GM12878 (cell line): ENCODE results near the gene MLF1. TPM values are rescaled to one million over a fixed set of nuclear protein-coding genes. Genes with fewer than 3 reads are reported as not detected.

Source experiments
- ATAC-seq: fragments of 200-7000 bp; cut with Tn5 transposase; 3 replicates; pipeline ENCODE4 v1.9.1; 2020; ENCODE audit warnings: mild to moderate bottlenecking, moderate library complexity
- BruUV-seq: library from RNA; stranded (reverse); fragments of 400-500 nt; replicated peaks from 2 replicates; lab custom pipeline; 2021; lab: Mats Ljungman, UMichigan
- CTCF ChIA-PET: fragments of 300-600 bp; sonication (Branson Sonifier 250); formaldehyde crosslinking; extraction: SDS; loops from one replicate; lab custom pipeline; 2021; ENCODE audit warnings: inconsistent platforms; lab: Yijun Ruan, JAX
- POLR2A ChIA-PET: fragments of 350-600 bp; formaldehyde crosslinking; extraction: SDS; loops from one replicate; lab custom pipeline; 2021; ENCODE audit warnings: inconsistent platforms; lab: Charles Lee
- RAD21 ChIA-PET: fragments of 300-600 bp; sonication (Branson Sonifier 250); formaldehyde crosslinking; loops from one replicate; lab custom pipeline; 2023; ENCODE audit warnings: antibody characterized with exemption; ENCODE audit not compliant: unreplicated experiment; lab: Charles Lee
- SMC1A ChIA-PET: fragments of 300-600 bp; sonication (Branson Sonifier 250); formaldehyde crosslinking; loops from one replicate; lab custom pipeline; 2023; ENCODE audit not compliant: unreplicated experiment, uncharacterized antibody; lab: Charles Lee
- DNase-seq: peaks from one replicate; pipeline ENCODE4 v3.0.0-alpha.2; 2011; ENCODE audit warnings: low read depth, low spot score
- FAIRE-seq: peaks from 3 replicates; lab custom pipeline; 2011; peaks lifted over from hg19 to GRCh38; lab: Jason Lieb, UNC
- H2AFZ ChIP-seq: 2 replicates; pipeline ENCODE4 v1.6.0; 2011; ENCODE audit warnings: low read depth, low read length, control low read depth; ENCODE audit not compliant: control insufficient read depth
- H3K27ac ChIP-seq: 2 replicates; pipeline ENCODE4 v1.5.1; 2011; ENCODE audit warnings: control low read depth; ENCODE audit not compliant: control insufficient read depth, insufficient read depth
- H3K27me3 ChIP-seq, 2 experiments: replicated peaks in 1 of 2; 2 replicates each; pipeline versions ENCODE4 v1.6.0 to v1.6.1; 2011; ENCODE audit warnings: low read length in 1 of 2; ENCODE audit not compliant: control insufficient read depth in 2 of 2, insufficient read depth in 2 of 2
- H3K36me3 ChIP-seq, 2 experiments: 2 replicates each; pipeline ENCODE4 v1.5.1; 2011; ENCODE audit warnings: low read length in 1 of 2; ENCODE audit not compliant: control insufficient read depth in 2 of 2, insufficient read depth in 2 of 2
- H3K4me1 ChIP-seq: 2 replicates; pipeline ENCODE4 v1.6.1; 2011; ENCODE audit warnings: mild to moderate bottlenecking, low read length, moderate library complexity, mixed read lengths; ENCODE audit not compliant: control insufficient read depth, insufficient read depth
- H3K4me2 ChIP-seq: 2 replicates; pipeline ENCODE4 v1.6.0; 2011; ENCODE audit warnings: control low read depth; ENCODE audit not compliant: control insufficient read depth, insufficient read depth
- H3K4me3 ChIP-seq: fragments of 200-600 bp; sonication (generic); 2 replicates; pipeline ENCODE4 v1.5.1; 2016
- H3K79me2 ChIP-seq: 2 replicates; pipeline ENCODE4 v1.6.0; 2011; ENCODE audit warnings: low read length; ENCODE audit not compliant: control insufficient read depth, insufficient read depth
- H3K9ac ChIP-seq: 2 replicates; pipeline ENCODE4 v1.8.0; 2011; ENCODE audit warnings: low read length, control low read depth, mixed read lengths; ENCODE audit not compliant: control insufficient read depth, insufficient read depth
- H3K9me3 ChIP-seq: replicated peaks from 3 replicates; pipeline ENCODE4 v1.5.1; 2011; ENCODE audit warnings: mild to moderate bottlenecking, low read length; ENCODE audit not compliant: control insufficient read depth, insufficient read depth
- H4K20me1 ChIP-seq: 2 replicates; pipeline ENCODE4 v1.6.0; 2011; ENCODE audit not compliant: control insufficient read depth, insufficient read depth
- ASH2L ChIP-seq: fragments of 300-600, 200-600 bp; sonication (generic); IDR thresholded peaks from 2 replicates; pipeline ENCODE4 v1.6.1; 2017; ENCODE audit warnings: low read depth, mild to moderate bottlenecking, borderline replicate concordance
- FOXM1 ChIP-seq: IDR thresholded peaks from 2 replicates; pipeline ENCODE4 v1.6.1; 2012; ENCODE audit warnings: low read depth, mild to moderate bottlenecking, inconsistent platforms, low read length, moderate library complexity
- MEF2B ChIP-seq: fragments of 450-650 bp; IDR thresholded peaks from 2 replicates; pipeline ENCODE4 v1.6.1; 2018; ENCODE audit warnings: mild to moderate bottlenecking, moderate library complexity; ENCODE audit not compliant: partially characterized antibody, poor library complexity, severe bottlenecking
- ZNF24 ChIP-seq: fragments of 450-650 bp; IDR thresholded peaks from 2 replicates; pipeline ENCODE4 v1.6.1; 2017; ENCODE audit warnings: antibody characterized with exemption, mild to moderate bottlenecking
- WGBS: methylation state at CpG from one replicate; pipeline ENCODE4 v1.1.6; 2016; ENCODE audit warnings: low lambda C conversion rate; ENCODE audit not compliant: insufficient replicate concordance, insufficient coverage; ENCODE audit errors: missing lambda C conversion rate; 5-methylcytosine and 5-hydroxymethylcytosine counted together
- in situ Hi-C: fragments of 300-500 bp; cut with MboI; formaldehyde crosslinking; loops from 9 replicates; pipeline ENCODE4 v1.14.3; 2018; ENCODE audit warnings: mixed read lengths
- intact Hi-C: fragments of 100-400 bp; cut with micrococcal nuclease; formaldehyde crosslinking; loops from one replicate; pipeline ENCODE4 v1.14.2; 2022; ENCODE audit not compliant: unreplicated experiment
- polyA plus RNA-seq, 11 experiments: library from polyadenylated mRNA; depleted of rRNA in 4 of 11; unstranded in 6 of 11; stranded (reverse) in 5 of 11; fragments of >200 nt; fragmentation: Nextera tagmentation in 4 of 11; fragmentation: Illumina TruSeq in 1 of 11; extraction: Ambion mirVana in 4 of 11; extraction: Trizol in 1 of 11; gene quantifications; 1 replicate in 1 of 11; 2 replicates in 10 of 11; pipeline versions ENCODE4 v1.2.1 to v1.2.3, GENCODE V29; 2011 to 2016; ENCODE audit warnings: inconsistent platforms in 2 of 11, missing spikeins in 2 of 11, low read depth in 1 of 11
- total RNA-seq, 4 experiments: library from RNA; depleted of rRNA in 3 of 4; stranded (reverse); fragments of >200 nt in 3 of 4; fragmentation: Illumina TruSeq in 1 of 4; extraction: Trizol in 1 of 4; gene quantifications; 2 replicates each; pipeline versions ENCODE4 v1.2.1 to v1.2.3, GENCODE V29; 2013 to 2021
- TF ChIP-seq, protein P1 (sequence below): fragments of 450-650 bp; formaldehyde crosslinking; IDR thresholded peaks from 2 replicates; pipeline ENCODE4 v1.4.0; 2020; ENCODE audit warnings: mild to moderate bottlenecking, moderate library complexity
- TF ChIP-seq, protein P2 (sequence below): IDR thresholded peaks from 2 replicates; pipeline ENCODE4 v1.6.1; 2012; ENCODE audit warnings: improper control_type of control experiment, low read depth, low read length; ENCODE audit not compliant: insufficient replicate concordance
- TF ChIP-seq, protein P3 (sequence below): fragments of 450-650 bp; IDR thresholded peaks from 2 replicates; pipeline ENCODE4 v1.6.1; 2017; ENCODE audit warnings: mild to moderate bottlenecking

Gene MLF1
- total and polyA plus RNA-seq, 10 of the 15 experiments (the other 5 are each of a cell fraction or from before 2014, with no cell fraction given) = 0.19 to 0.69 (median 0.40) TPM; not detected in 2

DNA sequence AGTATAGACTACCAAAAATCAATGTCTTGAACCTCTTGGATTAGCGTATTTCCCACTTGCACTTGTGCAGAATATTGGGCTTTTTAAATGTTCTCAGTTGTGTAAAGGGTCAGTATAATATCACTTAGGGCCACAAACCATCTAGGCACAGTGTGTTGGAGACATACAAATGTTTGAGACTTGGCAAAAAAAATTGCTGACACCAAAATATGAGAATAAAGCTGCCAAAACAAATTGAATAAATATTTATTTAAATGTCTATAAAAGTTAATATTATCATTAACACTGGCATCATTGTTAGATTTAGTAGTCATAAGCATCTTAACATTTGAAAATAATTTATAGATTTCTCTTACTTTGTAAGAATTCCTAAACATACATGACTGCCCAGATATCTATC is 30.9 kb upstream of the MLF1 start:
- Histone ChIP-seq H3K79me2 (no peaks in the 10 kb centered on the region), H3K9ac (no peak overlapping the region), H3K4me2 (no peak overlapping the region), H3K4me3 (no peak overlapping the region), H3K9me3 (no peaks in the 10 kb centered on the region; the same call in 2 of the 3 replicates), H3K36me3 (no peaks in the 10 kb centered on the region), H2AFZ (peak overlapping the region; percentile 11; the same call in 1 of the 2 replicates), H3K27me3 (no peaks in the 10 kb centered on the region), H3K27ac (no peak overlapping the region), H3K4me1 (no peaks in the 10 kb centered on the region)
- ChIA-PET SMC1A (interaction anchor here (0.8 to 1.9 kb wide), 5 partner anchors 8 to 252 kb away, joined by 3 to 7 read pairs (median 5); no protein-coding TSS in a partner anchor), POLR2A (no interaction called here), CTCF (interaction anchor here (0.6 to 3.2 kb wide), 22 partner anchors 9 to 928 kb away, joined by 3 to 16 read pairs (median 4); partner anchors contain the start of genes GFM1 and MLF1)
- in situ Hi-C loops (loop anchor here (10.0 kb wide), 2 partner anchors 255 to 925 kb away; no protein-coding TSS in a partner anchor), intact Hi-C loops (no loop called here)
- 96% methylated on average over 1 of the region's 1 CpG for WGBS
- no peak for DNase-seq
- BruUV-seq = no TSS peak
- TF ChIP-seq ZNF24 = no peak
- no peak for TF ChIP-seq MEF2B
- TF ChIP-seq FOXM1 = no peak
- no peak for TF ChIP-seq ASH2L
- TF ChIP-seq, protein P1, sequence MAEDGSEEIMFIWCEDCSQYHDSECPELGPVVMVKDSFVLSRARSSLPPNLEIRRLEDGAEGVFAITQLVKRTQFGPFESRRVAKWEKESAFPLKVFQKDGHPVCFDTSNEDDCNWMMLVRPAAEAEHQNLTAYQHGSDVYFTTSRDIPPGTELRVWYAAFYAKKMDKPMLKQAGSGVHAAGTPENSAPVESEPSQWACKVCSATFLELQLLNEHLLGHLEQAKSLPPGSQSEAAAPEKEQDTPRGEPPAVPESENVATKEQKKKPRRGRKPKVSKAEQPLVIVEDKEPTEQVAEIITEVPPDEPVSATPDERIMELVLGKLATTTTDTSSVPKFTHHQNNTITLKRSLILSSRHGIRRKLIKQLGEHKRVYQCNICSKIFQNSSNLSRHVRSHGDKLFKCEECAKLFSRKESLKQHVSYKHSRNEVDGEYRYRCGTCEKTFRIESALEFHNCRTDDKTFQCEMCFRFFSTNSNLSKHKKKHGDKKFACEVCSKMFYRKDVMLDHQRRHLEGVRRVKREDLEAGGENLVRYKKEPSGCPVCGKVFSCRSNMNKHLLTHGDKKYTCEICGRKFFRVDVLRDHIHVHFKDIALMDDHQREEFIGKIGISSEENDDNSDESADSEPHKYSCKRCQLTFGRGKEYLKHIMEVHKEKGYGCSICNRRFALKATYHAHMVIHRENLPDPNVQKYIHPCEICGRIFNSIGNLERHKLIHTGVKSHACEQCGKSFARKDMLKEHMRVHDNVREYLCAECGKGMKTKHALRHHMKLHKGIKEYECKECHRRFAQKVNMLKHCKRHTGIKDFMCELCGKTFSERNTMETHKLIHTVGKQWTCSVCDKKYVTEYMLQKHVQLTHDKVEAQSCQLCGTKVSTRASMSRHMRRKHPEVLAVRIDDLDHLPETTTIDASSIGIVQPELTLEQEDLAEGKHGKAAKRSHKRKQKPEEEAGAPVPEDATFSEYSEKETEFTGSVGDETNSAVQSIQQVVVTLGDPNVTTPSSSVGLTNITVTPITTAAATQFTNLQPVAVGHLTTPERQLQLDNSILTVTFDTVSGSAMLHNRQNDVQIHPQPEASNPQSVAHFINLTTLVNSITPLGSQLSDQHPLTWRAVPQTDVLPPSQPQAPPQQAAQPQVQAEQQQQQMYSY (CRISPR knock-in tag) = no peak
- TF ChIP-seq, protein P2, sequence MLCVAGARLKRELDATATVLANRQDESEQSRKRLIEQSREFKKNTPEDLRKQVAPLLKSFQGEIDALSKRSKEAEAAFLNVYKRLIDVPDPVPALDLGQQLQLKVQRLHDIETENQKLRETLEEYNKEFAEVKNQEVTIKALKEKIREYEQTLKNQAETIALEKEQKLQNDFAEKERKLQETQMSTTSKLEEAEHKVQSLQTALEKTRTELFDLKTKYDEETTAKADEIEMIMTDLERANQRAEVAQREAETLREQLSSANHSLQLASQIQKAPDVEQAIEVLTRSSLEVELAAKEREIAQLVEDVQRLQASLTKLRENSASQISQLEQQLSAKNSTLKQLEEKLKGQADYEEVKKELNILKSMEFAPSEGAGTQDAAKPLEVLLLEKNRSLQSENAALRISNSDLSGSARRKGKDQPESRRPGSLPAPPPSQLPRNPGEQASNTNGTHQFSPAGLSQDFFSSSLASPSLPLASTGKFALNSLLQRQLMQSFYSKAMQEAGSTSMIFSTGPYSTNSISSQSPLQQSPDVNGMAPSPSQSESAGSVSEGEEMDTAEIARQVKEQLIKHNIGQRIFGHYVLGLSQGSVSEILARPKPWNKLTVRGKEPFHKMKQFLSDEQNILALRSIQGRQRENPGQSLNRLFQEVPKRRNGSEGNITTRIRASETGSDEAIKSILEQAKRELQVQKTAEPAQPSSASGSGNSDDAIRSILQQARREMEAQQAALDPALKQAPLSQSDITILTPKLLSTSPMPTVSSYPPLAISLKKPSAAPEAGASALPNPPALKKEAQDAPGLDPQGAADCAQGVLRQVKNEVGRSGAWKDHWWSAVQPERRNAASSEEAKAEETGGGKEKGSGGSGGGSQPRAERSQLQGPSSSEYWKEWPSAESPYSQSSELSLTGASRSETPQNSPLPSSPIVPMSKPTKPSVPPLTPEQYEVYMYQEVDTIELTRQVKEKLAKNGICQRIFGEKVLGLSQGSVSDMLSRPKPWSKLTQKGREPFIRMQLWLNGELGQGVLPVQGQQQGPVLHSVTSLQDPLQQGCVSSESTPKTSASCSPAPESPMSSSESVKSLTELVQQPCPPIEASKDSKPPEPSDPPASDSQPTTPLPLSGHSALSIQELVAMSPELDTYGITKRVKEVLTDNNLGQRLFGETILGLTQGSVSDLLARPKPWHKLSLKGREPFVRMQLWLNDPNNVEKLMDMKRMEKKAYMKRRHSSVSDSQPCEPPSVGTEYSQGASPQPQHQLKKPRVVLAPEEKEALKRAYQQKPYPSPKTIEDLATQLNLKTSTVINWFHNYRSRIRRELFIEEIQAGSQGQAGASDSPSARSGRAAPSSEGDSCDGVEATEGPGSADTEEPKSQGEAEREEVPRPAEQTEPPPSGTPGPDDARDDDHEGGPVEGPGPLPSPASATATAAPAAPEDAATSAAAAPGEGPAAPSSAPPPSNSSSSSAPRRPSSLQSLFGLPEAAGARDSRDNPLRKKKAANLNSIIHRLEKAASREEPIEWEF = no peak
- TF ChIP-seq, protein P3, sequence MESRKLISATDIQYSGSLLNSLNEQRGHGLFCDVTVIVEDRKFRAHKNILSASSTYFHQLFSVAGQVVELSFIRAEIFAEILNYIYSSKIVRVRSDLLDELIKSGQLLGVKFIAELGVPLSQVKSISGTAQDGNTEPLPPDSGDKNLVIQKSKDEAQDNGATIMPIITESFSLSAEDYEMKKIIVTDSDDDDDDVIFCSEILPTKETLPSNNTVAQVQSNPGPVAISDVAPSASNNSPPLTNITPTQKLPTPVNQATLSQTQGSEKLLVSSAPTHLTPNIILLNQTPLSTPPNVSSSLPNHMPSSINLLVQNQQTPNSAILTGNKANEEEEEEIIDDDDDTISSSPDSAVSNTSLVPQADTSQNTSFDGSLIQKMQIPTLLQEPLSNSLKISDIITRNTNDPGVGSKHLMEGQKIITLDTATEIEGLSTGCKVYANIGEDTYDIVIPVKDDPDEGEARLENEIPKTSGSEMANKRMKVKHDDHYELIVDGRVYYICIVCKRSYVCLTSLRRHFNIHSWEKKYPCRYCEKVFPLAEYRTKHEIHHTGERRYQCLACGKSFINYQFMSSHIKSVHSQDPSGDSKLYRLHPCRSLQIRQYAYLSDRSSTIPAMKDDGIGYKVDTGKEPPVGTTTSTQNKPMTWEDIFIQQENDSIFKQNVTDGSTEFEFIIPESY = no peak
- TF ChIP-seq, all 136 proteins: peak for 0
- no peak for ATAC-seq
- FAIRE-seq = no peak
- RAD21 ChIA-PET = interaction anchor here (0.6 to 2.5 kb wide), 9 partner anchors 8 to 1007 kb away, joined by 3 to 11 read pairs (median 3); partner anchors contain the start of gene GFM1
- no peaks in the 10 kb centered on the region for H4K20me1 ChIP-seq
